Activated T-cell treated with anti-CD3 and anti-CD28 coated beads for 1 hour (primary cell): ENCODE measurements around the gene GMDS.

ENCODE experiments used
- DNase-seq: peaks from one replicate; pipeline ENCODE4 v3.0.0-alpha.2; 2020; ENCODE audit warnings: low read depth

Gene GMDS

GRCh38 chr6:1895721-1896120 is 349.7 kb downstream of the GMDS start:
- DNase-seq, result no peak

- no peak for DNase-seq
Measured at GRCh38 chr6:1894954-1895353, 350.5 kb downstream of the GMDS start.

GRCh38 chr6:1893470-1894130 is 351.8 kb downstream of the GMDS start:
- no peak for DNase-seq

- no peak for DNase-seq
Measured at GRCh38 chr6:1892716-1893115, 352.7 kb downstream of the GMDS start.

- no peak for DNase-seq
Measured at GRCh38 chr6:1890987-1891386, 354.4 kb downstream of the GMDS start.

GRCh38 chr6:1890071-1890470 is 355.3 kb downstream of the GMDS start:
- no peak for DNase-seq

- no peak for DNase-seq
Measured at GRCh38 chr6:1885576-1886011, 359.8 kb downstream of the GMDS start.

GRCh38 chr6:1884313-1884712 is 361.1 kb downstream of the GMDS start:
- DNase-seq, result no peak

- DNase-seq, result no peak
Measured at GRCh38 chr6:1878330-1878729, 367.1 kb downstream of the GMDS start.

GRCh38 chr6:1873781-1874180 is 371.6 kb downstream of the GMDS start:
- no peak for DNase-seq

GRCh38 chr6:1872649-1873131 is 372.7 kb downstream of the GMDS start:
- no peak for DNase-seq

GRCh38 chr6:1871724-1872315 is 373.6 kb downstream of the GMDS start:
- DNase-seq, result no peak

GRCh38 chr6:1870932-1871331 is 374.5 kb downstream of the GMDS start:
- DNase-seq, result no peak

GRCh38 chr6:1870251-1870650 is 375.2 kb downstream of the GMDS start:
- no peak for DNase-seq

GRCh38 chr6:1869769-1870168 is 375.6 kb downstream of the GMDS start:
- no peak for DNase-seq

- DNase-seq, result no peak
Measured at GRCh38 chr6:1869308-1869707, 376.1 kb downstream of the GMDS start.

GRCh38 chr6:1868561-1869261 is 376.7 kb downstream of the GMDS start:
- DNase-seq, result no peak

GRCh38 chr6:1867197-1867596 is 378.2 kb downstream of the GMDS start:
- DNase-seq, result no peak

- DNase-seq, result no peak
Measured at GRCh38 chr6:1865585-1865984, 379.8 kb downstream of the GMDS start.

GRCh38 chr6:1864496-1864895 is 380.9 kb downstream of the GMDS start:
- DNase-seq, result no peak

GRCh38 chr6:1862411-1862810 is 383.0 kb downstream of the GMDS start:
- no peak for DNase-seq

- DNase-seq, result no peak
Measured at GRCh38 chr6:1860756-1861348, 384.6 kb downstream of the GMDS start.

- no peak for DNase-seq
Measured at GRCh38 chr6:1858859-1859258, 386.5 kb downstream of the GMDS start.
